Prostate gland (tissue), 2 donors: ENCODE results near the gene TMCC1.

Source experiments
- CTCF ChIP-seq, 4 experiments: fragments of 200-600 bp in 2 of 4; fragments of 450-650 bp in 2 of 4; sonication (generic) in 2 of 4; IDR thresholded peaks; 1 replicate in 3 of 4; 2 replicates in 1 of 4; pipeline ENCODE4 v1.5.1; 2016 to 2019; ENCODE audit warnings: antibody characterized with exemption in 4 of 4, mild to moderate bottlenecking in 2 of 4, moderate library complexity in 2 of 4
- POLR2A ChIP-seq: fragments of 450-650 bp; IDR thresholded peaks from one replicate; pipeline ENCODE4 v1.6.1; 2016; ENCODE audit warnings: antibody characterized with exemption, mild to moderate bottlenecking

GRCh38 chr3:129606636-129607390 lies 286.7 kb downstream of the TMCC1 start, which contains the start of gene PLXND1:
- TF ChIP-seq CTCF (IDR thresholded peaks at IDR 0.05) (no peak), POLR2A (peak; percentile 14)
